Measurements from ENCODE around the gene FOXC1.
A peak's percentile ranks its signal among the peaks of the same experiment; 100 is the strongest.

Gene FOXC1

DNA sequence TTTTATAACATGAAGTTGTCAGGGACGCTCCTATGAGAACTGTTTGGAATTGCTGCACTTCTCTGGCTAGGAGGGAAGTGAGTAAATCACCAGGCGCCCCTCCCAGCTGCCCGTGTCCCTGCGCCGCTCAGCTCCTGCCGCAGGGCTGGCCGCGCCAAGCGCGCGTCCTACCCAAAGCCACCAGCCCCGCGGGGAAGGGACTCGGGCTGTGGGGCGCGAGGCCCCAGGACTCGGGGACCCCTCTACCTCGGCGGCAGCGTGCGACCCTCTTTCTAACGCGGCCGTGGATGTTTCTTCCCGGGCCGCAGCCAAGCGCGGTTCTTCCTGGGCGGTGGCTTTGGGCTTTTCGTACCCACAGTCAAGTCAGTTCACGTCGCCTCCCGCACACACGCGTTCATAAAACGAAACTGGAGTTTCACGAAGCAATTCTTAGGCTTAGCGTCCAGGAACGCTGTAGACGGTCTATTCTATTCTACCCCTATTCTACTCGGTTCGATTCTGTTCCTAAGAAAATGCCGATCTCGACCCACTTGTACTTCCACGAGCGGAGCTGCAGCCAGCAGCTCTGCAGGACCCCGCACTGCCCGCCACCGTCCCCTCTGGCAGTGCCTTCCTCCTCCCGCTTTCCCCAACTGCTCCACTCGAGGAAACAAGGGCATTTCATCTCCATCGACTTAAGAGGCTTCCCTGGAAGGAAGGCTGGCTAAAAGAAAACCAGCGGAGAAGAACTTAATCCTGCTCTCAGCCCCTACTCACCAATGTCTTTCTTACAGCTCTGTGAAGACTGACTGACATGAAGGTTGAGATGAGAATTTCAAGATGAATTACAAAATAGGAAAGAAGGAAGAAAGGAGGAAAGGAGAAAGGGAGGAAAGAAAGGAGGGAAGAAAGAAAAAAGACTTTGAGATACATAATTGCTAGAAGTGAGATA lies 15.4 kb downstream of the FOXC1 start:
- no peak for DNase-seq

DNA sequence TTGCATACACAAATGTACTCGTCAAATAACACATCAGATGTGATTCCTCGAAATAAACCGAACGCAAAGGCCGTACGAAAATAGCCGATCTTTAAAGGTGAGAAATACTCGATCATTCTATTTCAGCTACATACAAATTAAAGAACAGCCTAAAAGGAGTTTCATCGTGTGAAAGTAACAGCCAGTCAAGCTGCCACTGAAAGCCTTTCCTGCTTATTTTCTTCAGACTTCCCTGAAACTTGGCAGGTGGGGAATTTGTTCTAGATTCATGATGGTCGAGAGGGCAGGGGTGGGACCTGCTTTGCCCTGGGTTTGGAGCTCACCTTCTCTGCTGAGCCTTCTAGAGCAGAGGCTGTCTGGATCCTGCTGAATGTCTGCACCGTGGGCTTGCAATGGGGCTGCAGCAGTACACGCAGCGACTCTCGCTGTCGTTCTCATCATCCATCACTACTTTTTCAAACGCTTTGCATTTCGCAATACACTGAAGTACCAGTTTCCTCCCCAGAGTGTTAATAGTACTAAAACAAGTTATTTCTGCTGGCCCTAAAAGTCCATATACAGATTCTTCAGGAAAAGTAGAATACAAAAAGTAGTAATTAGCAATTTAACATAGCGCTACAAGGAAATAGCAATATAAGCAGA lies 16.2 kb downstream of the FOXC1 start:
- DNase-seq = no peak

DNA sequence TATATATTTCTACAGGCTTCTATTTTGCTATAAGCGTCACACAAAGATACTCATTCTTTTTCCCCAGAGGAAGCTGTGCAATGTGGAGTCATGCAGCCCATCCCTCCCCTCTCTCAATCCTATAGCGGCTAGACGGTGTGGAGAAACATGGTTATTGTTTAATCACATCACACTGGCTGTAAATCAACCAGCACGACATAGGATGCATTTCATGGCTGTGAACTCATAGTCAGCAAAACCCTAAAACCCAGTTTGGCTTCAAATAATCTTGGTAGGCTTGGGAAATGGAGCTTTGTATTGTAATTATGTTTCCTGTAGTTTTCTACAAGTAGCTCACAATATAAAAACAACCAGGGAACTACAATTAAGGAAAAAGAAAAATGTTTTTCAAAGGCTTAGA lies 16.8 kb downstream of the FOXC1 start:
- DNase-seq = no peak

DNA sequence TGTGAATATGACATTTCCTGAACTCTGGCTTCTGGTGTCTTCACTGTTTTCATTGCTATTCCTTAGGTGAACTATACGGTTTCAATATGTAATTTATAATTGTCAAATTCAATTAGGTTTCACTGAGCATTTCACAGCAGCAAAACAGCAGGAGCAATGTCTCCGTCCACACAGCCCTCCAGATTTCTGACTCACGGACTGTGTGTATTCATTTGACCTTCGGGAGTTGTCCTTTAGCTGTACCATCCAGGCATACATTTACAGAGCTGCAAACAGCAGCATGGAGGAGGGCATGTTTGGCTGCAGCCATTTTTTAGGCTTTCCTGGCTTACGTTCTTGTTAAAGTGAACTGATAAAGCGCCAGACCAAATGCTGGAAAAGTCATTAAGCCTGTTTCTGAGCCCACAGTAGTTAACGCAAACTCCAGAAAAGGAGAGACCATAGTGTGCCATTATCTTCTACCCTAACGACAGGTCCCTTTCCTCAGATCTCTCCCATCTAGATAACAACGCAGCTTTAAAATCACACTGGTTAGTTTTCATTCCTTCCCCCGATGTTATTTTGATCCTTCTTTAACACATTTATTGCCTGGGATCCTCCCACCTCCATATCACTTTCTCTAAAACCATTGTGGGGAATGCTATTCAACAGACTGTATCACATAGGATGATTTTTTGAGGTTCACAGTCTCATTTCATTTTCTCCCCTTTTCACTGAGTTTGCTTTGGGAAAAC lies 18.3 kb downstream of the FOXC1 start:
- DNase-seq = no peak

DNA sequence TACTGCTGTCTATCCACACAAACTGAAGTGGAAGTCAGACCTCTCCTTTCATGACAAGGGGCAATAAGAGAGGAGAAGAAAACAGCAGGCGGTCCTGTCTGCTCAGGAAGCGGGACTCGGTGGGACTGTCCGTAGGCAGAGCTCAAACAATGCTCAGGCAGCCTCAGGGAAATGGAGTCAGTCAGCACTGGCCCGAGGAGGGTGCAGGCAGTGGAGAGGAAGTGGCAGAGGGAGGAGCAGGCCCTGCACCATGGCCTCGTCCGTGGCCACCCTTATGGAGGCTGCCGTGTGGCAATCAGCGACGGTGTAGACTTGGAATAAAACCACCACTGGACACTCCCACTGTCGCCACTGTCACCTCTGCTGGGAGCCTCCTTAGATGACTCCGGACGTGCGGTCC lies 19.6 kb downstream of the FOXC1 start:
- no peak for DNase-seq

DNA sequence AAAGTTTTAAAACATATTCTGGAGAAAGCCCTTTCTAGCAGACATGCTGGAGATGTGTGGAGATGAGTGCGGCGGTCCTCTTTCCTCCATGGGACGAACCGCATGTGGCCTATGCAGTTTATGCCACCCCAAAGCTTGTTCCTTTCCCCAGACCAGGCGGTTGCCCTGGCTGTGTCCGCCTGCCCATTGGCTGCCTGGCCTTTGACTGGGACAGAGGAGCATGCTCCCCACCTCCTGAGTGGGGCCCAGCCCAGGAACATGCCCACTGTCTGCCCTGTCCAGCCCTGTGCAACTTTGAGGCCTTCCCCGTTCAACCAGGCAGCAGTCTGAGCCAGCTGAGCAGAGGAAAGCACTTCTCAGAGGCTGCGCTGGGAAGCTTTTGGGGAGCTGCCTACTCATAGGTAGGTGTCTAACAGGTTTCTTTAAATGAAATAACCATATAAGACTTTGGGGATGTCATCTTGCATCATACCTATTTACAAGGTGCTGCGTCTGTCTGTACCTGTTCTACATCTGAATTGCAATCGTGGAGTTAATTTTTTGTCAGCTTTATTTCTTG lies 20.6 kb downstream of the FOXC1 start:
- no peak for DNase-seq

DNA sequence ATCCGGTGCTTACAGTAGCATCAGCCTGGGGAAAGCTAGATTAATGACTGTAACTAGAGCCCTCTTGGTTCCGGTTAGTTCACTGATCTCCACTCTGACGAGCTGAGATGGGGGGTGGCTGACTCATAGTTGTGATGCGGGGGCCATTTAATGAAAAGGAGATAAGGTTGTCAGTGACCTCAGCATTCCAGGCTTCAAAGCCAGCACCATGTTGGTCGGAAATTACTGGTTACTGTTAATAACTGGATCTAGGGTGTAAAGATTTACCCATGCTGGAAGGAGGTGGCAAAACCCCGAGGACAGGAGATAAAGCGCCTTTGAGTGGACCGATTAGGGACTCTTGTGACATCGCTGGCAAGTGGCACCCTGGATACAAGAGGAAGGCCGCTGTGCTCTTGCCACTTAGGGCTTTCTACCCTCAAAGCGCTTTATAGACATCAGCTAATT lies 21.1 kb downstream of the FOXC1 start:
- DNase-seq = peak; percentile 45

DNA sequence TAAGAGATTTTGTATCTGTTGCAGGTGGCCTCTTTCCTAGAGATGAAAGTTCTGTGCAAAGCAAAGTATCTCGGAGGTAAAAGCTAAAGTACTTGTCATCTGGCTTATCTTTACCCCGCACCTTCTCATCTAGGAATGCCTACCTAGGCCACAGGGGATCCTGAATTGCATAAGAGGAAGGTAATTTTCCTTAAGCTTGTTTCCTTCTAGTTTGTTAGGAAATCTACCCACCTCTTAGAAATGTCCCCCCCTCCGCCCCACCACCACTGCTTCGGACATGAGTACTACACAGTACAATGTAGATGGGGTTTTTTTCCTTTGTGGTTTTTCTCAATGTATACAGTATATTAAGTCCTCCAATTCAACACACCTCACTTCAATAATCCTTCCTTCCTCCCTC lies 21.5 kb downstream of the FOXC1 start:
- DNase-seq = no peak

DNA sequence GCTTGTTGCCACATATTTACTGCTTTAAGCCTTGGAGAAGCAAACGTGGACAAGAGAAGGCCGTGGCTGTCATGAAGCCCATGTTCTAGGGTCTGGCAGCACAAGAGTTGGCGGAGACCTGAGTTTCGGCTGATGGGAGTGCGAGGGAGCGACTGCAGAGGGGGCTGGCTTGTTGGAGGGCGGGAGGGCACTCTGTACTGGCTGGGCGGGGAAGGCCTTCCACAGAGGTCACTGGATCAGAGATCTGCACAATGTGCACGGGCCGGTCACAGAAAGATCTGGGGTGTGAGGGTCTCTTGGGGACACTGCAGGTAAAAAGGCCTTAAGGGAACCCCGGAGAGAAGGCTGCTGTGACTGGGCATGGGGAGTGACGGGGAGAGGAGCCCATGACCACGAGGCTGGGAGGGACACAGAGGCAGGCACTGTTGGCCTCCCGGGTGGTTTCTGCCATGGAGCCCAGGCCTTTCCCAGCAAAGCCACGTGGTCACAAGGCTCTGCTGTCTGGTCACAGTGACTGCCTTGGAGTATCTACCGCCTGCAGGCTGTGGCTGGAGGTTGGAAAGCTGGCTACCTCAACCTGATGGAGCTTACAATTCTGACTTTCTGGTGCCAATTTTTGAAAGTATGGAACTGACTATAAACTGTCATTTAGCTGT lies 23.8 kb downstream of the FOXC1 start:
- no peak for DNase-seq

DNA sequence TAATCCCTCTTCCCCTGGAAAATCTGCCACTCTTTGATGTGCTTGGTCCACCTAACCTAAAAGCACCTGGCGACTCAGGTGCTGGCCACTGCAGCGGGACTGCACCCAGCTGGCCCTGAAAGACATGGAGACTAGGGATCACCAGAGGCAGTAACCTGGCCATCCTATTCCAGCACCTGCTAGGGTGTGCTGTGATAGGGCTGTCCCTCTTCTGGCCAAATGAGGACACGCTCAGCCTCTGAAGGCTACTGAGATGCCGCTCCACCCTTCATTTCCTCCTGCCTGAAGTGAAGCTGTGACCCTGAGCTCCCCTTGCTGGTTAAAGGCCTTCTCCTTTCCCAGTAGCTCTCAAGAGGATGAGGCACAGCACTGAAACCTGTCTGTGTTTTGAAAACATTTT lies 24.4 kb downstream of the FOXC1 start:
- no peak for DNase-seq

DNA sequence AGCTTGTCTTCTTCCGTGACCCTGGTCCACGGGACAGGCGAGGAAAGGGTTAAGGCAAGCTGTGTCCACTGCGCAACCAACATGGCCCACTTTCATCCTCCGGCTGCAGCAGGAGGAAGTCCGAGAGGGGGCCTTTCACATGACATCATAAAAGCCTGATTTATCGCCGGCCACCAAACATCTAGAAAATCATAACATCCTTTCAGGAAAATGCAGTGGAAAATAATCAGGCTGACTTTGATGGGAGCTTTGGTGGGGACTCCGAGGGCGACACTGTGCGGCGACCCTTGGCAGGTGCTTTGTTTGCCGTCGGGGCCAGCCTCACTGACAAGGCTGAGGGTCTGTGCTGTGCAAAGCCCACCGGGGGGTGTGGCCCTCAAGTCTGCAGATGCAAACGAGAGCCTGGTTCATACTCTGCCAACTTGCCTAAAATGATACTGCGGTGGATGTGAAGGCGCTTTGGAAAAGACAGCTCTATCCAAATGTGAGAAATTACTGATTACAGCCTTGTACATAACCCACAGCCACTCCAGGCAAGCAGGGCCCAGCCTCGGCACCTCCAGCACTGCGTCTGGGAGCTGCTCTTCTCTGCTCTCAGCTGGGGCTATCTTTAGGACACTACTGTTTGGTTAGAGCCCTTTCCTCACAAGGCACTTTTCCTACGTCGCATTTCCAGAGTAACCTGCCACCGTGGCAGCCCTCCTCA lies 25.7 kb downstream of the FOXC1 start:
- no peak for DNase-seq

DNA sequence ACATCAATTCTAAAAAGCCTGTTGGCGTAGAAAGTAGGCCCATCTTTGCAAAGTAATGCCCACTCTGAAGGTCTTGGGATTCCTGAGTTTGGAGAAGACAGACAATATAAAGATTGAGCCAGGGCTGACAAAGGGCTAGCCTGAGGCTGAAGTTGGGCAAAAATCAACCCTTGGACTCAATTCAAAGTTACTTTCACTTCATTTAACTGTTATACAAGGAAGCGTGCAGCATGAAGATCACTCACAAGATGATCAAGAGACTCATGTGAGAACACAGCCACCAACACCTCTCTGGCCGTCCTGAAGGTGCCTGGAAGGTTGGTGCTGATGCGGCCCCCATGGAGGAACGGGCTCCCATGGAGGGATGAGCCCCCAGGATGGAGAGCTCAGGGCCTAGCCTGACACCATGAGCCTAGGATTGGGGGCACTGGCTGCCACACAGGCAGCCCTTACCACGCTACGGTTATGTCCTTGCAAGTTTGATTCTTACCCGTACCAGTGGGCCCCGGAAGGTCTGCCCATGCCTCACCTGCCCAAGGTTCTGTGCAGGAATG lies 26.6 kb downstream of the FOXC1 start:
- DNase-seq = no peak

DNA sequence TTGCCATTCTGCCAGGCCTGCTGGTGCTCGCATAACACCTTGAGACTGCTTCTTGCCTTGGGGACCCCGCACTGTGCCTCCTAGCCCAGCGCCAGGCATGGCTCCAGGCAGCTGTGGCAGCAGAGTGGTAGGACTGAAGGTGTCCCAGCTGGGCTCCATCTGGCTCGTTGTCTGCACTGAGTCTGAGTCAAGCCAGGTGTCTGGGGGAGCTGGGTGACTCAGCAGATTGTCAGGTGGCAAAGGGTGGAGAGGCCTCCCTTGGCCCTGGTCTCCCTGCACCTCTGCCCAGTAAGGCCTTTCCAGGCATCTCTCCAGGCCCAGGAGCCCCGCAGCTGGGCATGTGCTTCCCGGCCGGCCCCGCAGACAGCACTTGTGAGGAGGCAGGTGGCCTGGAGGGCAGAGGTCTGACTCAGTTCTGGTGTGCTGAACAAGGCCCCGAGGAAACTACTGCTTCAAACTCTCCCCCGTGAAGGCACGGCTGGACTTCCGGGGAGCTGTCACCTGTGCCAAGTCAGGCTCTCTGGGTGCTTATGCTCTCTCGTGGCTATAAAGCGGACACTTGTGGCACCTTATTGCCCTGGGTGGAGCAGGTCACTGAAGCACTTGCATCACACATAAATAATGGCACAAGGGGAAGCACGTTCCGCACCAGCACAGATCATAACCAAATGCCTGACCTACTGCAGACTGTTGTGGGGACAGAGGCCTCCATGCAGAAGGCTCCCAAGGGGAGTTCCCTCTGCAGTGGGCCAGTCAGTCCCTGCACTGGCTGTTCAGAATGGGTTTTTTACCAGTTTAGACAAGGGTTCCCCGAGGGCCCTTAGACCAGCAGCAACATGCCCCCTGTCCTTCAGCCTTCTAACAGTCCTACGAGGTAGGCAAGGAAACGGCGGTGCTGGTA lies 27.5 kb downstream of the FOXC1 start:
- no peak for DNase-seq

DNA sequence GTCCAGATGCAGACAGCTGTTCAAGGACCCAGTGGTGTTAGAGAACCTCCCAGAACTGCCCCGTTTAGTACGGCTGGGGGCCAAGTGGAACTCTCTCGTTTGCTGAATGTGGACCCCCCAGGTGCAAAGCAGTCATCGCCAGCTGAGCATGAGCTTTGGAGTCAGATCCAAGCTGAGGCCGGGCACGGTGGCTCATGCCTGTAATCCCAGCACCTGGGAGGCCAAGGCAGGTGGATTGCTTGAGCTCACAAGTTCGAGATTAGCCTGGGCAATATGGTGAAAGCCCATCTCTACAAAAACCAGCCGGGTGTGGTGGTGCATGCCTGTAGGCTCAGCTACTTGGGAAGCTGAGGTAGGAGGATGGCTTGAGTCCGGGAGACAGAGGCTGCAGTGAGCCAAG lies 29.7 kb downstream of the FOXC1 start:
- no peak for DNase-seq

DNA sequence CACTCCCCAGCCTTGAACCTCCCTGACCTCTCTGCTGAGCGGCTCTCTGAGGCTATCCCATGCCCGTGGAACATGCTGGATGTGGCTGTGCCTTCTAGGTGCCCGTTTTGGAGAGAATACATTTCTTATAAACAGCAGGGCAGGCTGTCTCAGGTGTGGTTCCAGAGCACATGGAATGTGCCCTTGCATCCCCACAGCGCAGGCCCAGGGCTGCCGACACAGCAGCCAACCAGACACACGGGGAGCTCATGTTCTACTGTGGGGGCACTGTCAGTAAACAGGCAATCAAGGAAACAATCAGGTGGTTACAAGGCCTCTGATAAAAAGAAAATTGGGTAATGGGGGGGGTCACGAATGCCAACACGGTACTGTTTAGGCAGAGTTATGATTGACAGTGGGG lies 30.8 kb downstream of the FOXC1 start:
- DNase-seq = no peak

DNA sequence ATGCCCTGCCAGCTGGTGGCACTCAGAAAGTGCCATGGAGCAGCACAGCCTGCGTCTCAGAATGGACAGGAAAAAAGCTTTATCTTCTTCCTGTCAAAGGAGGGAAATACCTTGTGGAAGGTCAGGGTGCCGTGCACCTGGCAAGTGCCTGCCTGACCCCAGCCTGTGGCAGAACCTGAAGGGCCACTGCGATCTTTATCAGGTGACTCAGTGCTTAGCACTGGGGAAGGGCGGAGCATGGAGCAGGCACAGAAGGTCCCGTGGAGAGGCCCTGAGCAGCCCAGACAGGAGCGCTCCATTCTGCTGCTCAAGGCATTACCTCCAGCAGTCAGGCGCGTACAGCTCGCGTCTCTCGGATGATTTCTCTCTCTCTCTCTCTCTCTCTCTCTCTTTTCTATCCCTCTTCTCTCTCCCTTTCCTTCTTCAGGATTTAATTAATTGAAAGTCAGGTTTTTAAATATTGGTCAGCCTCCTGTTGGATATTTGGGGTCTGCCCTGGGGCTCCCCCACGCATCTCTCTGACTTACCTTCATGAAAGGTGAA lies 31.7 kb downstream of the FOXC1 start:
- DNase-seq = no peak

DNA sequence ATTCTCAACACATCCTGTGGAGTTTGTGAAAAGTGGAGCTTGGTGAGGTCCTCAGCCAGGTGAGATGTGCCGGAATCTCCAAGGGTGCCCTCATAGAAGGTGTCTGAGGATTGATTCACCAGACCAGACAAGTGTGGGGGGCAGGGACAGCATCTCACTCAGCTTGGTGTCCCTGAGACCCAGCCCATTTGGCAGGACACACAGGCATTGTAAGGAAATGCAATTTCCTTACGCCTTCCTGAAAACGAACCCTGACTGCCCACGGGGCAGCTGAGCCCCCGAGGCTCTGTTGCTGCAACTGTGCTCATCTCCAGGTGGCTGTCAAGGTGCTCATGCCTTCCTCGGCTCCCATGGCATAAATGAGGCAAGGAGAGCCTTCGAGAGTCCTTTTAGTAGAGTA lies 33.4 kb downstream of the FOXC1 start:
- no peak for DNase-seq

DNA sequence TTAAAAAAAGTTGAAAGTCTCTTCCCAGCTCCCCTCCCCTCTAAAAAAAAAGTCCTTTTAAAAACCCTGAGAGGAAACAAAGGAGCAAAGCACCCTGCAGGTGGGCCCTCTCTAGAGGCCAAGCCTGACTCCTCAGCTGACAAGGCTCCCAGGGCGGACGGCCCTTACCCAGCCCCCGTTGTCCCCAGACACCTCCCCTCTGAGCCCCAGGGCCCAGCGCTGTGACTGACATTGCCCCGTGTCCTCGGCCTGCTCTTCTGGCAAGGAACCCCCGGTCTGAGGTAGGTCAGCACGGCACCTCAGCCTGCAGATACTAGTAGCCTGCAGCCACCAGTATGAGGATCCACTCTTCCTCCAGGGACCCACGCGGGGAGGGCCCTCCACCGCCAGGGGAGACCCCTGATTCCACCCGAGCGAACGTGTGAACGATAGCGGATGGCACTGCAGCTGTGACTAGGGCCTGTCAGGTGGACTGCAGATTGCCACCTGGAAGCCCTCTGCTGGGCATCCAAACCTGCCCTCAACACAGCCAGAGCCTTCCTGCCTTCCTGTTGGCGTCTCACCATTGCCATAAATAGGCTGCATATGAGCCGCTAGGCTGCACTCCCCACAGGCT lies 34.2 kb downstream of the FOXC1 start:
- DNase-seq = no peak

DNA sequence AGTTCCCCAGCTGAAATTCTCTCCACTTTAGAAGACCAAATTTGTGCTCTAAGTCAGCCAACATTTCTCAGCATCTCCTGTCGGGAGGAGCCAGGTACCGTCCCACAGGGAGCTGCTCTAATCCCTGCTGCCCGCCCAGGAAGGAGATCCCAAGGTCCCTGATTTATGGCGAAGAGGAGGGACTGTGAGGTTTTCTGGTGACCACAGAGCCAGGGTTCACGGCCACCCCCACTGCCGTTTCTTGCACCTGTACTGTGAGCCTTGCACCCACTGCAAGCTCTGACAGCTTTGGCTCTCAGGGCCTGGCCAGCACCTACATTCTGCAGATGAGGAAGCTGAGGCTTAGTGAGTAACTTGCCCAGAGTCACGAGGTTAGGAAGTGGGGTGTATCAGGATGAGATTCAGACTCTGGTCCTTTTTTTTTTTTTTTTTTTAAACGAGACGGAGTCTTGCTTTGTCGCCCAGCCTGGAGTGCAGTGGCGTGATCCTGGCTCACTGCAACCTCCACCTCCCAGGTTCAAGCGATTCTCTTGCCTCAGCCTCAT lies 34.9 kb downstream of the FOXC1 start:
- no peak for DNase-seq
